ENCODE results near the gene RMND5B. TPM values are rescaled to one million over a fixed set of nuclear protein-coding genes. Genes with fewer than 3 reads are reported as not detected.
A peak's percentile ranks its signal among the peaks of the same experiment; 100 is the strongest.

Gene RMND5B
- total RNA-seq, 4 donors from 2014 or later: 32.9 to 49.3 (median 48.2) TPM

- Histone ChIP-seq H3K27ac (no peak overlapping the region), H3K4me3 (replicated peaks in 1 of 3) (no peak overlapping the region), H3K36me3 (peaks cover 6 to 8% of the 10 kb centered on the region in 2 donors), H3K4me1 (peaks cover 8 to 10% of the 10 kb centered on the region in 2 donors), H3K27me3 (no peaks in the 10 kb centered on the region), H3K9me3 (no peaks in the 10 kb centered on the region)
- TF ChIP-seq POLR2A (IDR thresholded peaks at IDR 0.05): no peak
- no peak for TF ChIP-seq CTCF (IDR thresholded peaks at IDR 0.05)
- intact Hi-C loops (cut with DNase I): no loop called here
- 71 to 79% methylated on average over 8 of the region's 8 CpGs for whole genome bisulfite sequencing, 2 donors
- DNase-seq: no peak
Measured at GRCh38 chr5:178155065-178155464, 24.3 kb downstream of the RMND5B start.

- Histone ChIP-seq H3K4me3 (replicated peaks in 1 of 3) (no peak overlapping the region), H3K36me3 (no peaks in the 10 kb centered on the region), H3K27me3 (no peaks in the 10 kb centered on the region), H3K9me3 (no peaks in the 10 kb centered on the region), H3K27ac (no peak overlapping the region), H3K4me1 (peaks cover 0 to 8% of the 10 kb centered on the region in 2 donors)
- 86 to 97% methylated on average over 5 of the region's 5 CpGs for WGBS, 2 donors
- no peak for TF ChIP-seq POLR2A (IDR thresholded peaks at IDR 0.05)
- intact Hi-C loops (cut with DNase I): no loop called here
- DNase-seq: no peak
Measured at GRCh38 chr5:178160176-178160575, 29.4 kb downstream of the RMND5B start.

- Histone ChIP-seq H3K9me3 (no peaks in the 10 kb centered on the region), H3K36me3 (no peaks in the 10 kb centered on the region), H3K27me3 (no peaks in the 10 kb centered on the region), H3K4me3 (replicated peaks in 1 of 3) (no peak overlapping the region), H3K4me1 (peaks cover 0 to 8% of the 10 kb centered on the region in 2 donors), H3K27ac (no peak overlapping the region)
- TF ChIP-seq CTCF (IDR thresholded peaks at IDR 0.05) (no peak), POLR2A (IDR thresholded peaks at IDR 0.05) (no peak)
- 82 to 83% methylated on average over 9 of the region's 9 CpGs for WGBS, 2 donors
- no peak for DNase-seq
- intact Hi-C loops (cut with DNase I): no loop called here
Measured at GRCh38 chr5:178162481-178162880, 31.7 kb downstream of the RMND5B start.

- DNase-seq: peak; percentile 94 to 97
- H3K36me3 ChIP-seq: no peaks in the 10 kb centered on the region
- no peak overlapping the region for H3K27ac ChIP-seq
- intact Hi-C loops (cut with DNase I): no loop called here
- no peaks in the 10 kb centered on the region for H3K27me3 ChIP-seq
- TF ChIP-seq CTCF (IDR thresholded peaks at IDR 0.05) (peak; percentile 95 to 99 (median 98)), POLR2A (IDR thresholded peaks at IDR 0.05) (no peak)
- H3K4me3 ChIP-seq (replicated peaks in 1 of 3): no peak overlapping the region
- no peaks in the 10 kb centered on the region for H3K9me3 ChIP-seq
- 9 to 17% methylated on average over 11 to 33 of the region's 33 CpGs for WGBS, 2 donors
- H3K4me1 ChIP-seq: peaks cover 0 to 8% of the 10 kb centered on the region in 2 donors
Measured at GRCh38 chr5:178163772-178164735, 33.2 kb downstream of the RMND5B start.

- 18 to 41% methylated on average over 22 to 35 of the region's 38 CpGs for WGBS, 2 donors
- Histone ChIP-seq H3K4me3 (replicated peaks in 1 of 3) (no peak overlapping the region), H3K9me3 (no peaks in the 10 kb centered on the region), H3K27me3 (no peaks in the 10 kb centered on the region), H3K4me1 (peaks cover 0 to 8% of the 10 kb centered on the region in 2 donors), H3K27ac (no peak overlapping the region), H3K36me3 (no peaks in the 10 kb centered on the region)
- intact Hi-C loops (cut with DNase I): loop anchor here (5.0 kb wide), 1 partner anchor 88 kb away; no protein-coding TSS in a partner anchor
- no peak for DNase-seq
- TF ChIP-seq POLR2A (IDR thresholded peaks at IDR 0.05): no peak
- no peak for TF ChIP-seq CTCF (IDR thresholded peaks at IDR 0.05)
Measured at GRCh38 chr5:178165581-178165980, 34.8 kb downstream of the RMND5B start.
